ENCODE measurements around the gene RELB.

DNA sequence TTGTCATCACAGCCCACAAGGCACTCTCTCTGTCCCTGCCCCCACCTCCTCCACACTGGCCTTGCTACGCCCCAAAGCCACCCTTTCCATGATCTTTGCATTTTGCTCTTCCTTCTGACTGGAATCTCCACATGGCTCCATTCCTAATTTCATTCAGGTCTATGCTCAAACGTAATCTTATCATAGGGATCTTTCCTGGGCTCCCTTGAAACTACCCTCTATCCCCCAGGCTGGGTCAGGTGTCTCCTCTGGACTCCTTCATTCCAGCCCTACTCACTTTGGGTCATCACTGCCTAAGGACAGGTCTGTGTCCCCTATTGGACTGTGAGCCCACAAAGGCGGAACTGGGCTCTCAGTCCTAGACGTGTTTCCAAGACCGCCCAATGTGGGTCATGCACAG, 80.9 kb downstream of the RELB start:
- TF ChIP-seq, protein P1, sequence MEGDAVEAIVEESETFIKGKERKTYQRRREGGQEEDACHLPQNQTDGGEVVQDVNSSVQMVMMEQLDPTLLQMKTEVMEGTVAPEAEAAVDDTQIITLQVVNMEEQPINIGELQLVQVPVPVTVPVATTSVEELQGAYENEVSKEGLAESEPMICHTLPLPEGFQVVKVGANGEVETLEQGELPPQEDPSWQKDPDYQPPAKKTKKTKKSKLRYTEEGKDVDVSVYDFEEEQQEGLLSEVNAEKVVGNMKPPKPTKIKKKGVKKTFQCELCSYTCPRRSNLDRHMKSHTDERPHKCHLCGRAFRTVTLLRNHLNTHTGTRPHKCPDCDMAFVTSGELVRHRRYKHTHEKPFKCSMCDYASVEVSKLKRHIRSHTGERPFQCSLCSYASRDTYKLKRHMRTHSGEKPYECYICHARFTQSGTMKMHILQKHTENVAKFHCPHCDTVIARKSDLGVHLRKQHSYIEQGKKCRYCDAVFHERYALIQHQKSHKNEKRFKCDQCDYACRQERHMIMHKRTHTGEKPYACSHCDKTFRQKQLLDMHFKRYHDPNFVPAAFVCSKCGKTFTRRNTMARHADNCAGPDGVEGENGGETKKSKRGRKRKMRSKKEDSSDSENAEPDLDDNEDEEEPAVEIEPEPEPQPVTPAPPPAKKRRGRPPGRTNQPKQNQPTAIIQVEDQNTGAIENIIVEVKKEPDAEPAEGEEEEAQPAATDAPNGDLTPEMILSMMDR (IDR thresholded peaks at IDR 0.05; ENCODE audit: poor library complexity, severe bottlenecking), result no peak
- TF ChIP-seq TAF1 (IDR thresholded peaks at IDR 0.05; ENCODE audit: low read depth) (no peak), POLR2AphosphoS5 (IDR thresholded peaks at IDR 0.05) (no peak), EP300 (conservative IDR thresholded peaks at IDR 0.05; ENCODE audit: poor library complexity, severe bottlenecking) (no peak)
- TF ChIP-seq, protein P2, sequence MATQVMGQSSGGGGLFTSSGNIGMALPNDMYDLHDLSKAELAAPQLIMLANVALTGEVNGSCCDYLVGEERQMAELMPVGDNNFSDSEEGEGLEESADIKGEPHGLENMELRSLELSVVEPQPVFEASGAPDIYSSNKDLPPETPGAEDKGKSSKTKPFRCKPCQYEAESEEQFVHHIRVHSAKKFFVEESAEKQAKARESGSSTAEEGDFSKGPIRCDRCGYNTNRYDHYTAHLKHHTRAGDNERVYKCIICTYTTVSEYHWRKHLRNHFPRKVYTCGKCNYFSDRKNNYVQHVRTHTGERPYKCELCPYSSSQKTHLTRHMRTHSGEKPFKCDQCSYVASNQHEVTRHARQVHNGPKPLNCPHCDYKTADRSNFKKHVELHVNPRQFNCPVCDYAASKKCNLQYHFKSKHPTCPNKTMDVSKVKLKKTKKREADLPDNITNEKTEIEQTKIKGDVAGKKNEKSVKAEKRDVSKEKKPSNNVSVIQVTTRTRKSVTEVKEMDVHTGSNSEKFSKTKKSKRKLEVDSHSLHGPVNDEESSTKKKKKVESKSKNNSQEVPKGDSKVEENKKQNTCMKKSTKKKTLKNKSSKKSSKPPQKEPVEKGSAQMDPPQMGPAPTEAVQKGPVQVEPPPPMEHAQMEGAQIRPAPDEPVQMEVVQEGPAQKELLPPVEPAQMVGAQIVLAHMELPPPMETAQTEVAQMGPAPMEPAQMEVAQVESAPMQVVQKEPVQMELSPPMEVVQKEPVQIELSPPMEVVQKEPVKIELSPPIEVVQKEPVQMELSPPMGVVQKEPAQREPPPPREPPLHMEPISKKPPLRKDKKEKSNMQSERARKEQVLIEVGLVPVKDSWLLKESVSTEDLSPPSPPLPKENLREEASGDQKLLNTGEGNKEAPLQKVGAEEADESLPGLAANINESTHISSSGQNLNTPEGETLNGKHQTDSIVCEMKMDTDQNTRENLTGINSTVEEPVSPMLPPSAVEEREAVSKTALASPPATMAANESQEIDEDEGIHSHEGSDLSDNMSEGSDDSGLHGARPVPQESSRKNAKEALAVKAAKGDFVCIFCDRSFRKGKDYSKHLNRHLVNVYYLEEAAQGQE (IDR thresholded peaks at IDR 0.05; ENCODE audit: borderline replicate concordance), result no peak

All from neural cell (in vitro differentiated cells).